GM19324 (cell line): Measurements from ENCODE around the gene TUFT1.
"Not testable (repeated sequence)": the region's sequence is repeated elsewhere in the genome, so short reads cannot be mapped to it uniquely, and the experiment has no call there.

Experiments
- ATAC-seq: cut with Tn5 transposase; IDR thresholded peaks from one replicate; pipeline ENCODE4 v1.9.1; 2021; ENCODE audit warnings: mild to moderate bottlenecking, moderate library complexity; ENCODE audit not compliant: unreplicated experiment, low FRiP score

The TUFT1 gene

GRCh38 chr1:151577173-151577572 lies 37.1 kb downstream of the TUFT1 start:
- ATAC-seq: no peak

GRCh38 chr1:151578941-151579340 lies 38.8 kb downstream of the TUFT1 start:
- no peak for ATAC-seq

GRCh38 chr1:151579436-151580225 lies 39.5 kb downstream of the TUFT1 start:
- no peak for ATAC-seq

DNA sequence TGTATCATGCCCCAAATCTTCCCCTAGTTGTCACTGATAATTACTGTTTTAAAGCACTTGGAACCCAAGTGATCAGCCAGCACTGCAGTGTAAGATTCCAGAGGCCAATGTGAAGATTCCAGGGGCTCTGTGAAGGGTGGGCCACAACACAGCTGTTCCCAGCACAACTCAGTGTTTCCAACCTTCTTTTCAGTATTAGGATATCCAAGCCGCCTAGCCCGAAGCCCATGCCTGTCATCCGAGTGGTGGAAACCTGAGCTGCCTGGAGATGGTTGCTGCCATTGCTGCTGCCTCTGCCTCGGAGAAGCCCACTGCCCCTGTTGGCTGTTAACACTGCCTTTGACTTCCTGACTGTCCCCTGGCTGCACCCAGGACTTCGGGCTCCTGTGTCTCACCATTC lies 41.3 kb downstream of the TUFT1 start:
- ATAC-seq: no peak

- no peak for ATAC-seq
These were observed 41.8 kb downstream of the TUFT1 start for GRCh38 chr1:151581921-151582320.

GRCh38 chr1:151583796-151584195 lies 43.7 kb downstream of the TUFT1 start:
- no peak for ATAC-seq

- ATAC-seq: no peak
These were observed 44.2 kb downstream of the TUFT1 start for GRCh38 chr1:151584278-151584677.

DNA sequence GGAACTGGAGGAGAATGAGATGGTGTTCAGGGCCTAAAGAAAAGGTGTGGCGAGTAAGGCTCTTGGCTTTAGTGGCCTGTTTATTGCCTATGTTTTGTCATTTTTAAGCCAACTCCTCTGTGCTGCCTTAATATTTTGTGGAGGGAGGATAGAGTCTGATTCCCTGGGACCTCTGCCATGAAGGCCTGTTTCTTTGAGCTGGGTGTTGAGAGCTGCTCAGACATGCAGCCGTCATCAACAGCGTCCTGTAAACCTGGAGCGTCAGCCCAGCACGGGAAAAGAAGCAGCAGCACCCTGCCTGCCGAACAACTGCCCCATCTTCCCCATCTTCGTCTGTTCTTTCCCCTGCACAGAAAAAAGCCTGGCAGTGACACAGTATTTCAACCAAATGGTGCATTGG lies 44.7 kb downstream of the TUFT1 start:
- ATAC-seq: no peak

GRCh38 chr1:151585622-151586021 lies 45.5 kb downstream of the TUFT1 start:
- no peak for ATAC-seq

- no peak for ATAC-seq
These were observed 50.9 kb downstream of the TUFT1 start for GRCh38 chr1:151590961-151591360.

GRCh38 chr1:151593730-151594129 lies 53.6 kb downstream of the TUFT1 start:
- no peak for ATAC-seq

DNA sequence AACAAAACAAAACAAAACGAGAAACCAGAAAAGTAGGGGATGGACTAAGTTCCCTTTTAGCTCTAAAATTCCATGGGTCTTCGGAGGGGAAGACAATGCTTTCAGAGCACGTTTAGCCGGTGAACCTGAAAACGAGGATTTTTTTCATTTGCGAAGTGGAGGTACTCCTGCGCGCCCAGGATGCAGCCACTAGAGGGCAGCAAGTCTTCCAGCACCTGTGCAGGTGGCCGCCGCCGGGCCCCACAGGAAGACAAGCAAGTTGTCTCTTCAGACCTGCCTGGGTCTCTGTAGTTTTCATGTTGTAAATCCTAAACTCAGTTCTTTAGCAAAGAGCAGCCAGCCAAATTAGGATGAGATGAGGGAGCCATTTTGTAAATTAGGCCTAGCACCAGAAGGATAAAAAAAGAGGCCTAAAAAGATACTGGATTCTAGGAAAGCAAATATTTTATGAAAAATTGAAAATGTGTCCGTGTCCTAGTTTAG lies 54.1 kb downstream of the TUFT1 start:
- ATAC-seq: no peak

- ATAC-seq: no peak
These were observed 56.3 kb downstream of the TUFT1 start for GRCh38 chr1:151596166-151596953.

GRCh38 chr1:151602550-151602949 lies 62.4 kb downstream of the TUFT1 start:
- not testable (repeated sequence) for ATAC-seq

- no peak for ATAC-seq
These were observed 64.2 kb downstream of the TUFT1 start for GRCh38 chr1:151604291-151604690.

DNA sequence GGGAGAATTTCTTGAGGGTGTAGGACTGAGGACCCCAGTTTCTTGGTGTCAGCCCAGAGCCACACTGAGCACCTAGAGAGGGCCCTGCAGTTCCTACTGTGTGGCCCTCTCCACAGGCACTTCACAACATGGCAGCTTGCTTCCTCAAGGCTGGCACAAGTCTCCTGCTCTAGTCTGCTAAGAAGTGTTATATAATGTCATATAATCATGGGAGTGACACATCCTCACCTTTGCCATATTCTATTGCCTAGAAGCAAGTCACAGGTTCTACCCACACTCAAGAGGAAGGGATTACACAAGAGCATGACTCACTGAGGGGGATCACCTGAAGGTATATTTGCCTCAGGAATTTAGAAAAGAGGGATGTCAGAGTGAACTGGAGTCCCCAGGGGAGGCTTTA lies 66.3 kb downstream of the TUFT1 start:
- ATAC-seq: no peak

GRCh38 chr1:151606857-151607256 lies 66.7 kb downstream of the TUFT1 start:
- ATAC-seq: no peak

- ATAC-seq: no peak
These were observed 70.0 kb downstream of the TUFT1 start for GRCh38 chr1:151610142-151610541.

DNA sequence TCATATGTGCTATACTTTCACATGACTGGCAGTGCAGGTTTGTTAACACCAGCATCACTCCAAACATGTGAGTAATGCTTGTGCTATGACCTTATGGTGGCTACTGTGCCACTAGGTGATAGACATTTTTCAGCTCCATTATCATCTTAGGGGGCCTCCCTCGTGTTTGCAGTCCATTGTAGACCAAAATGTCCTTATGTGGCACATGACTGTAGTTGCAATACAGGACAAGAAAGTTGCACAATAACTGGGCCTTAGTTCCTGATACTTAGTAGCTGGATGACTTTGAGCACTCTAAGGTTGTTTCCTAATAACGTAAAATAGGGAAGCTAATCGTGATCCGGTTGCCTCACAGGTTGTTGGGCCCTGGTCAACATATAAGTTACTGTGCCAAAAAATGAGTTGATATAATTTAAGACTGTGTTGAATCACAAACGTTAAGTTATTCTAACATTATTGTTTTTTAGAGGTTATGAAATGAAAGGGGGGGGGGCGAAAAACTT lies 71.2 kb downstream of the TUFT1 start:
- ATAC-seq: no peak

DNA sequence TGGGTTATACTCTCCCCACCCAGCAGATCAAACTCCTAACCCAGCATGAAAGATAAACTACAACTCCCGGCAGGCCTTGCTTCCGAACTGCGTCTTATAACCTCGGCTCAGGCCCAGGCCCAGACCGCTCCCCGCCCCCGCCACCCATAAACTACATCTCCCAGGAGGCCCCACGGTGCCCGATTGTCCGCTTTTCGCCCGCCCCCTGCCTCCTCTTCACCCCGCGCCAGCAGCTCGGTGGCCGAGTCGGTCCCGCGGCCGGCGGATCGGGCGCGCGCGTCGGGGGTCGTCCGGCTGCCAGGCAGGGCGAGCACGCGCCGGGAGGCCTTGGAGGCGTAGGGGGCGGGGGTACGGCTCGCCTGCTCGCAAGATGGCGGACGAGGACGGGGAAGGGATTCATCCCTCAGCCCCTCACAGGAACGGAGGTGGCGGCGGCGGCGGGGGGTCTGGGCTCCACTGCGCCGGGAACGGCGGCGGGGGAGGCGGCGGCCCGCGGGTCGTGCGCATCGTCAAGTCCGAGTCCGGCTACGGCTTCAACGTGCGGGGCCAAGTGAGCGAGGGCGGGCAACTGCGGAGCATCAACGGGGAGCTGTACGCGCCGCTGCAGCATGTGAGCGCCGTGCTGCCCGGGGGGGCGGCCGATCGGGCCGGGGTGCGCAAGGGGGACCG lies 71.9 kb downstream of the TUFT1 start, which contains the start of gene SNX27:
TSS of gene SNX27 (plus strand) at position 219 of the 669 bp plus-strand sequence. CDS start at position 371, 152 bp downstream.
- ATAC-seq: peak; percentile 89
